NCI-H82 treated with DMSO at 0.1 percent for 48 hours (cell line): ENCODE measurements around the gene CKAP2L.

Source experiments
- DNase-seq: peaks from one replicate; lab custom pipeline; 2025; ENCODE audit not compliant: unreplicated experiment; lab: John Stamatoyannopoulos, UW

The CKAP2L gene

GRCh38 chr2:112764071-112765044 is at the start of gene CKAP2L:
TSS of gene CKAP2L (minus strand) at chr2:112764609. CDS start at chr2:112764598, 11 bp downstream.
- DNase-seq: peak; percentile 95

DNA sequence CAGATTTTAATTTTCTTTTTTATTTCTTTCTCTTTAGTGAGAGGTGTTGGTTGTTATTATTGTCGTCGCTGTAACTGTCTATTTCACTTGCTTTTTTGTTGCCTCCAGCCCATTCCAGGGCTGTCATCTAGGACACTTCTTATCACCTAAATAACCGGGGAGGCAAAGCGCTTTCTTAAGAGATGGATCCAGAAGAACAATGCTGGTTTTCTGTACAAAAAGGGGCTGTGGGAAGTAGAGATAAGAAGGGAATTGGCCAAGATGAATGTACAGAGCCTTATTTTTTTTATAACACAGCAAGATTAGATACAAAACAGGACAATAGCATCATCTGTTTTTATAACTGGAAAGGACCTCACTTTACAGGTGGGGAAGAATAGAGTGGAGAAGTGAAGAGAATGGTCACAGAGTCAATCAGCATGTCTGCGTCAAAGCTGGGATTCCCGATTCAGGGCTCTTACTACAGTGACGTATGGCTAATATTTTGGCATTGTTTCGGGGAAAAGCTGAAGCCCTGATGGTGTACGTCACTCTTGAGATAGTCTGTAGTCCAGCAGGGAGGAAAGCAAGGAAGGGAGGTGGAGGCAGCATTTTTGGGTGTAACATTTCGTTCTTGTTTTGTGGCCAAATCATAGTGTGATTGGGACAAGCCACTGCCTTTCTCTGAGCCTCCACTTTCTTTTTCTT is 49.0 kb upstream of the CKAP2L start:
- DNase-seq: no peak

- no peak for DNase-seq
Observed at GRCh38 chr2:112812318-112813267, 48.2 kb upstream of the CKAP2L start.

DNA sequence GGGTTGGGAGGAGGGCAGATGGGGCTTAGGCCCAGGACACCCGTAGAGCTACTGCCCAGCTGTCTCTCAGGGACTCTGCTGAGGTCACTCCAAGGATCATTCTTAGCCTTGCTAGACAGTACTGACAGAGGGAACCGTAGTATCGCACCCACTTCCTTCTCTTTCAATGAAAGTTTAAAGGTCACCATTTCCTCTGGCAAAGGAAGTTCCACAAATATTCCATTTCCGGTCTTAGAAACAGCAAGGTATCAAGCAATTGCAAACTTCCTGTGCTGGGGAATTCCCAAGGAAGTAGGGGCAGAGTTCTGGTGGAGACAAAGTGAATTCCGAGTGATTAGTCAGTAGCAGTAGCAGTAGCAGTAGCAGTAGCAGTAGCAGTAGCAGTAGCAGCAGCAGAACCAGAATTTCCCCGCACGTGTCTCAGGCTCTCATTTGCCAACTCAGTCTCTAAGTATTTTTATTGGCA is 47.5 kb upstream of the CKAP2L start:
- DNase-seq: no peak

- DNase-seq: no peak
Observed at GRCh38 chr2:112811276-112811831, 46.9 kb upstream of the CKAP2L start.

DNA sequence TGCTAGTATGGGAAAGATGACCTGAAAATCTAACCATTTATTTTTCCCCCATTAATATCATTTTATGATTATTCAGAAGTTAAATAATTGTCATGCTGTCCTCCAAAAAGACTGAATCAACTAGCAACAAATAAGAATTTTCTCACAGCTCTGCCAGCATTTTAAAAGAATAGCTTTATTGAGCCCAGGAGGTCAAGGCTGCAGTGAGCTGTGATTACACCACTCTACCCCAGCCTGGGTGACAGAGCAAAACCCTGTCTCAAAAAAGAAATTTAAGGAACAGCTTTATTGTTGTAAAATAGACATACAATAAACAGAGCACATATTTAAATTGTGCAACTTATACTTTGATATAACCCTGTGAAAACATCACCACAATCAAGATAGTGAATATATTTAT is 44.7 kb upstream of the CKAP2L start:
- no peak for DNase-seq

DNA sequence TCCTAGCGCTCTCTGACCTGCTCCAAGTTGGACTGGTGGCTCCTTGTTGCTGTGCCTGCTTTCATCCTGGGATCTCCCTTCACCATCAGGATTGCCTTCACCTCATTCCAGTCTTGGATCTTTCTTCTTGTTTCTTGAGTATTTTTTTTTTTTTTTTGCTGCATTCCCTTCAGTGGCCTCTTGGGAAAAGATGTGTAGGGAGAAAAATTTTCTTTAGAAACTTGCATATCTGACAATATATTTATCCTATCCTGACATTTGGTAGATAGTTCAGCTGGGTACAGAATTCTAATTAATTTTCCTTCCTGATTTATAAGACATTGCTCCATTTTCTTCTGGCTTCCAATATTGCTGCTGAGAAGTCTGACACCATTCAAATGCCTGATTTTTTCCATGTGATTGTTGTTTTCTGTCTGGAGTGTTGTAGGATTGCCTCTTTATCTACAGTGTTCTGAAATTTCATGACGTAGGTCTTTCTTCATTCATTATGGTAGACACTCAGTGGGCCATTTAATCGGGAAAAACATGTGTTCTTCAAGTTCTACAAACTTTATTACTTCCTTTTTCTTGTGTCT is 42.9 kb upstream of the CKAP2L start:
- DNase-seq: no peak

GRCh38 chr2:112805542-112805941 is 41.1 kb upstream of the CKAP2L start:
- DNase-seq: no peak

DNA sequence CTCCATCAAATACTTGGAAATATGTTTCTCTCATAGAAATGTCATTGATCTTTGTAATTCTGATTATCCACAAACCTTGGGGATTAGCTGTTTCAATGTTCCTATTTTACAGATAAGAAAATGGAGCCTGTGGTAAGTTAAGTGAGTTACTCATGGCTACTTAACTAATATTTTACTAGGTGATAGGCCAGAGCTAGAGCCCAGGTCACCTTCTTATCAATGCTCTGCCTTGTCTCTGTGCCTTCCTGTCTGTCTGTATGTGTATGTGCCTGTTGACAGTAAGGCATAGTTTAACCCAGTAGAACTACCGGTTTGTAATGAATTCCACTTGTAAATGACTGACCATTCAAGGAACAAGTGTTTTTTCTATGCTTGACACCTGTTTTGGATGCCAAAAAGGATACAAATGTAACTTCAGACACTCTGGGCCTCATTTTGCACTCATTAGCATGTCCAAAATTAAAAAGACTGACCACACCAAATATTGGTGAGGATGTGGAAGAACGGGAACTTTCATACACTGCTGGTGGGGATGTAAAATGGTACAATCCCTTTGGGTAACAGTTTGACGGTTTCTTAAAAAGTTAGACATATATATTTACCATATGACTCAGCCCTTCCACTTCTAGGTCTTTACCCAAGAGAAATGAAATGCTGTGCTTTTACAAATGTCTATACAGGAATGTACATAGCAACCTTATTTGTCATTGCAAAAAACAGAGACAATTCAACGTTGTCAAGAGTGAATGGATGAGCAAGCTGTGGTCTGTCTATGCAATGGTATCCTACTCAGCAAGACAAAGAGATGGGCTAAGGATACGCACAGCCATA is 39.5 kb upstream of the CKAP2L start:
- DNase-seq: no peak

DNA sequence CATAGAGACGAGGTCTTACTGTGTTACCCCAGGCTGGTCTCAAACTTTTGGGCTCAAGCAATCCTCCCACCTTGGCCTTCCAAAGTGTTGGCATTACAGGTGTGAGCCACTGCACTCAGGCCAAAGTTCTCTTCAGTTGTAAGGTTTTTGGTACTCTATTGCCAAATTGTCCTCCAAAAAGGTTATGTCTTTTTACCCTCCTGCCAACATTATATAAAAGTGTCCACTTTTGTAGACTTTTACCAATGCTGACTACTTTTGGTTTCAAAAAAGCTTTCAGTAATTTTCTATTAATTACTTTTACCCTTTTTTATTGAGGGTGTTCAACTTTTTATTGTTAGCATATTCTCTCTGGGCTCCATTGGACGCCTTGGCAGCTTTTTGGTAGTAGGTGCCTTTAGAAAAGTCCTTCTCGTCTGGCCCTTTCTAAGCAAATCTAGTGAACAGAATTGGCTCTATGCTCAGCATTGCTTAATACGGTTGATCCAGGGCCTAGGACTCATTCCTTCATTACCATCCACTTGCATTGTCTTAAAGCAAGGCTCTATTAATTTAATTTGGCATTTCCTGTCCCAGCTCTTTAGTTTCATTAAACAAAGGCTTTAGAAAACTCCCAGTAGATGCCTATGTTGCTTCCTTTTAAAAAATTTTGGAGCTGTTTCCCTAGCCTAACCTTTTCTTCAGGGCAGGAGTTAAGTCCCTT is 36.6 kb upstream of the CKAP2L start:
- no peak for DNase-seq

DNA sequence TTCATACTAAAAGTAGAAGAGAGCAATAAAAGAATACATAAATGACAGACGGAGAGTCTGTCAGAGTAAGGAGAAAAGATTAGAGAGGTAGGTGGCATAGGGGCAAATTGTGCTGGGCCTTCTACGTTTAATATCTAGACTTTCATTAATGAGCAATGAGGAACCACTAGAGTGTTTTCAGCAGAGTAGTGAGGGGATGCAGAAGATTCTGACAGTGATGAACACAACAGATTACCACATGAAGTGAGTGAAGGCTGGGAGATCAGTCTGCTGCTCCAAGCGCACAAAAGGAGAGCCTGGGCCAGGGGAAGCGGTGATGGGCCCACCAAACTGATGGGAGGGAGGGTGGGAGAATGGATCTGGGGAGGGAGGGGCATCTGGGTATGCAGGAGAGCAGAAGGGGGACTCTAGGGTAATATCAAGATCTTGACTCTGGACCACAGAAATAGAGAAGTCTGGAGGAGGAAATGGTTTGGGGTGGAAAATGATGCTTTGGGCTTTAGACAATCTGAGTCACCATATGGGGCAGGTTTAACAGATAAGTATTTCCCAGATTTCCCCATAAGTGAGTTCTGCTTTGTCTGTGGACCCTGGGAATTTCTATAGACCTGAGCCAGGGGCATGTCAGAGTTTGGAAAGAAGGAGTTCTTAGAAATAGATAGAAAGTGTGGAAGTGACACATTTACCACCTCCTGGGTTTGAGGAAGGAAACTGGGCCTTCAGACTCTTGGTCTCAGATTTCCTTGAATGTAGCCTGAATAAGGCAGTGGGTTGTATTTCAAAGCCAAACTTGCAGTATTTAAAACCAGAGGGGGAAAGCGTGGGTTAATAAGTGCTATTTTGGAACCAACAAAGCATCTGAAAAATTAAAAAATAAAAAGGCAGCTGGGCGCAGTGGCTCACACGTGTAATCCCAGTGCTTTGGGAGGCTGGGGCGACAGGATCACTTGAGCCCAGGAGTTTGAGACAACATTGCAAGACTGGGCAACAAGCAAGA is 34.9 kb upstream of the CKAP2L start:
- no peak for DNase-seq

DNA sequence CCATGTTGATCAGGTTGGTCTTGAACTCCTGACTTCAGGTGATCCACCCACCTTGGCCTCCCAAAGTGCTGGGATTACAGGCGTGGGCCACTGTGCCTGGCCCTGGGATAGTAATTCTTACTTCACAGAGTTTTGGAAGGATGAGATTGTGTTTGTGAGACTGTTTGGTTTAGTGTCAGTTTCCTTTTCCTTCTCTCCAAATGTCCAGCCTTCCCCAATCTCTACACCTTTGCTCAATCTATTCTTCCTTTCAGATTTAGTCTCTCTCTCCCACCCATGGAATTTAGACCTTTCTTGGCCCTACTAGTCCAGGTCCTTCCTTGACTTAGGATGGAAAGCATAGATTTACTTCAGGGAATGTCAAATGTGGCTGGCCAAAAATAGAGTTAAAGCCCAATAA is 32.1 kb upstream of the CKAP2L start:
- no peak for DNase-seq

DNA sequence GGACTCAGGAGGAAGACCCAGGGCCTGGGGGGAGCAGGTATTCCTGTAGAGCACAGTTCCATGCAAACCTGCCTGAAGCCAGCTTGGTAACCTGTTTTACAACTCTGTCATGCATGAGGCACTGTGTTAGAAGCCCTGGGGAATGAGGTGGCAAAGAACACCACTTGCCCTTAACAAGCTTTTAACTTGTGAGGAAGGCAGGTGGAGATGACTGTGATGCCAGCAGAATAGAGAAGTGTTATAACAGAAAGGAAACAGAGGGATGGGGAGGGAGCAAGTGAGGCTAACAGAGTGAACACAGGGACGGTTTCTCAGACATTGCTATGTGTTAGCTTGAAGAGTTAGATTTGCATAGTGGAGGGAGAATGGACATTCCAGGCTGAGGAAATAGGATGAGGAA is 31.4 kb upstream of the CKAP2L start:
- DNase-seq: no peak

DNA sequence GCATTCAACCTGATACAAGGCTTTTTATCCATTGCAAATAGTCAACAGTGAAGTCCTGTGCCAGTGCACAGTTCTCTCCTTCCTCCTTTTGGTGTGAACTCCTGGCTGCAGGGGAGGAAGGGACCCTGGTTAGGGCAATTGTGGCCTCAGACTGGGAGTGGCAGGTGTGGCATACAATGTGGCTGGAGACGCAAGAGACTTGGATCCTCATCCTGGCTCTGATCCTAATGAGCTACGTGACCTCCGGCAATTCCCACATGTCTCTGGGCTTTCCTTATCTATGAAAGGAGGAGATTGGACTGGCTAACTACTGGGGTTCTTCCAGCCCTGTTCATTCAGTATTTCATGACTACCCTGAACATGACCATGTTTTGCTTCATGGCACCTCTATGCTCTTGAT is 30.4 kb upstream of the CKAP2L start:
- no peak for DNase-seq

GRCh38 chr2:112794131-112794733 is 29.8 kb upstream of the CKAP2L start:
- no peak for DNase-seq

- no peak for DNase-seq
Observed at GRCh38 chr2:112793449-112793978, 29.1 kb upstream of the CKAP2L start.

DNA sequence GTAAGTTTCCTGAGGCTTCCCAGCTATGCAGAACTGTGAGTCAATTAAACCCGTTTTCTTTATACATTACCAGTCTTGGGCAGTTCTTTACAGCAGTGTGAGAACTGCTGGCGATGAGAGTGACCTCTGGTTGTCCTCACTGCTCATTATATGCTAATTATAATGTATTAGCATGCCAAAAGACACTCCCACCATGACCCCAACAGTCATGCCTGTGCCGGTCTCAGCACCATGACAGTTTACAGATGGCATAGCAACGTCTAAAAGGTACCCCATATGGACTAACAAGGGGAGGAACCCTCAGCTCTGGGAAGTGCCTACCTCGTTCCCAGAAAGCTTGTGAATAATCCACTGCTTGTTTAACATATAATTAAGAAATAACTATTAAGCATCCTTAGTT is 28.0 kb upstream of the CKAP2L start:
- no peak for DNase-seq
